Measurements from ENCODE around the gene FOXK2.

The FOXK2 gene

DNA sequence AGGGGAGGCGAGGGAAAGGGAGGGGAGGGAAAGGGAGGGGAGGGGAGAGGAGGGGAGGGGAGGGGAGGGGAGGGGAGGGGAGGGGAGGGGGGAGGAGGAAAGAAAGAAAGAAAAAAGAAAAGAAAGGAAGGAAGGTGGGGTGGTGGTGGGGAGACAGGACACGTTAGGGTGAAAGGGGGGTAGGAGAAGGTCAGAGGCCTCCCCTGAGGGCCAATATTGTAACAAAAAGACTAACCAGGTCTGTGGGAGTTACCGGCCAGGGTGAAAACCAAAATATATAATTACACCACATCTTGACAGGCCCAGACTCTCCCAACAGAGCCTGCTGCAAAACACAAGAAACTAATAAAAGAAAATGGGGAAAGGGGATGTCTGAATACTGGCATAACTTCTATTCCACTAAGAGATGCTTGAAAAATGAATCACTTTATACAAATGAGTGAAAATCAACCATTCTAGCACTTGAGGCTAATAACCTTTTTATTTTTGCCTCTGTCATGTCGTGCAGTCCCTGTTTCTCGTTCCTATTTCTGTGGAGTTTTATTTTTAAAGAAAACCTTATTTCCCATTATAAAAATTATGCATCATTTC lies 118.7 kb downstream of the FOXK2 start:
- no peak for DNase-seq (ENCODE audit: low read depth)
- H3K4me3 ChIP-seq (ENCODE audit: low read depth, low read length), result no peak overlapping the region
- TF ChIP-seq POLR2A (IDR thresholded peaks at IDR 0.05; ENCODE audit: extremely low read depth, insufficient read length) (no peak), MYC (IDR thresholded peaks at IDR 0.05; ENCODE audit: low read depth, low read length) (no peak)
- TF ChIP-seq, protein P1, sequence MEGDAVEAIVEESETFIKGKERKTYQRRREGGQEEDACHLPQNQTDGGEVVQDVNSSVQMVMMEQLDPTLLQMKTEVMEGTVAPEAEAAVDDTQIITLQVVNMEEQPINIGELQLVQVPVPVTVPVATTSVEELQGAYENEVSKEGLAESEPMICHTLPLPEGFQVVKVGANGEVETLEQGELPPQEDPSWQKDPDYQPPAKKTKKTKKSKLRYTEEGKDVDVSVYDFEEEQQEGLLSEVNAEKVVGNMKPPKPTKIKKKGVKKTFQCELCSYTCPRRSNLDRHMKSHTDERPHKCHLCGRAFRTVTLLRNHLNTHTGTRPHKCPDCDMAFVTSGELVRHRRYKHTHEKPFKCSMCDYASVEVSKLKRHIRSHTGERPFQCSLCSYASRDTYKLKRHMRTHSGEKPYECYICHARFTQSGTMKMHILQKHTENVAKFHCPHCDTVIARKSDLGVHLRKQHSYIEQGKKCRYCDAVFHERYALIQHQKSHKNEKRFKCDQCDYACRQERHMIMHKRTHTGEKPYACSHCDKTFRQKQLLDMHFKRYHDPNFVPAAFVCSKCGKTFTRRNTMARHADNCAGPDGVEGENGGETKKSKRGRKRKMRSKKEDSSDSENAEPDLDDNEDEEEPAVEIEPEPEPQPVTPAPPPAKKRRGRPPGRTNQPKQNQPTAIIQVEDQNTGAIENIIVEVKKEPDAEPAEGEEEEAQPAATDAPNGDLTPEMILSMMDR (IDR thresholded peaks at IDR 0.05; ENCODE audit: low read depth, low read length), result no peak
- TF ChIP-seq, protein P2, sequence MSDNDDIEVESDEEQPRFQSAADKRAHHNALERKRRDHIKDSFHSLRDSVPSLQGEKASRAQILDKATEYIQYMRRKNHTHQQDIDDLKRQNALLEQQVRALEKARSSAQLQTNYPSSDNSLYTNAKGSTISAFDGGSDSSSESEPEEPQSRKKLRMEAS (IDR thresholded peaks at IDR 0.05; ENCODE audit: low read depth, low read length), result no peak

DNA sequence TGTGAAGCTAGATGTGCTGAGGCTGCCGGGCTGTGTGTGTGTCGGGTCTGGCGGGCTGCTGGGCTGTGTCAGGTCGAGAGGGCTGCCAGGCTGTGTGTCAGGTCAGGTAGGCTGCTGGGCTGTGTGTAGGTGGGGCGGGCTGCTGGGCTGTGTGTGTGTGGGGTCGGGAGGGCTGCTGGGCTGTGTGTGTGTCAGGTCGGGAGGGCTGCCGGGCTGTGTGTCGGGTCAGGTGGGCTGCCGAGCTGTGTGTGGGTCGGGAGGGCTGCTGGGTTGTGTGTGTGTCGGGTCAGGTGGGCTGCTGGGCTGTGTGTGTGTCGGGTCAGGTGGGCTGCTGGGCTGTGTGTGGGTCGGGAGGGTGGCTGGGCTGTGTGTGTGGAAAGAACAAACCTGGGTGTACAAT lies 120.1 kb downstream of the FOXK2 start:
- no peak overlapping the region for H3K4me3 ChIP-seq (ENCODE audit: low read depth, low read length)
- no peak for DNase-seq (ENCODE audit: low read depth)
- no peak for TF ChIP-seq MYC (IDR thresholded peaks at IDR 0.05; ENCODE audit: low read depth, low read length)
- TF ChIP-seq, protein P1 (IDR thresholded peaks at IDR 0.05; ENCODE audit: low read depth, low read length), result no peak
- TF ChIP-seq, protein P2 (IDR thresholded peaks at IDR 0.05; ENCODE audit: low read depth, low read length), result no peak

DNA sequence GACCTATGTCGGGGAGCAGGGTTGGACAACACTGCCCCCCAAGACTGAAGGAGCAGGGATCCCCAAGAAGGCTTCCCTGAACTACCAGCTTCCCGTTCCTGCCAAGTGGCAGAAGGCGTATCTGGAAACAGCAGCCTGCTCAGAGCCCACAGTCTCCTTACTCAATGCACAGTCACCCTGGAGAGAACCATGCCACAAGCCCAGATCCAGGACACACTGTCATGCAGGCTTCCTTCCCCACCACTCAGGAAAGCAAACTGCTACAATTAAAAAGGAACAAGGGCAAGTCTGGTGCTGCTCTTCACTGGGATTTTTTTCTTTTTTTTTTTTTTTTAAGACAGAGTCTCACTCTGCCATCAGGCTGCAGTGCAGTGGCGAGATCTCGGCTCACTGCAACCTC lies 120.5 kb downstream of the FOXK2 start:
- no peak for DNase-seq (ENCODE audit: low read depth)
- TF ChIP-seq POLR2A (IDR thresholded peaks at IDR 0.05; ENCODE audit: extremely low read depth, insufficient read length) (no peak), MYC (IDR thresholded peaks at IDR 0.05; ENCODE audit: low read depth, low read length) (no peak)
- TF ChIP-seq, protein P1 (IDR thresholded peaks at IDR 0.05; ENCODE audit: low read depth, low read length), result no peak
- TF ChIP-seq, protein P2 (IDR thresholded peaks at IDR 0.05; ENCODE audit: low read depth, low read length), result no peak
- H3K4me3 ChIP-seq (ENCODE audit: low read depth, low read length), result no peak overlapping the region

DNA sequence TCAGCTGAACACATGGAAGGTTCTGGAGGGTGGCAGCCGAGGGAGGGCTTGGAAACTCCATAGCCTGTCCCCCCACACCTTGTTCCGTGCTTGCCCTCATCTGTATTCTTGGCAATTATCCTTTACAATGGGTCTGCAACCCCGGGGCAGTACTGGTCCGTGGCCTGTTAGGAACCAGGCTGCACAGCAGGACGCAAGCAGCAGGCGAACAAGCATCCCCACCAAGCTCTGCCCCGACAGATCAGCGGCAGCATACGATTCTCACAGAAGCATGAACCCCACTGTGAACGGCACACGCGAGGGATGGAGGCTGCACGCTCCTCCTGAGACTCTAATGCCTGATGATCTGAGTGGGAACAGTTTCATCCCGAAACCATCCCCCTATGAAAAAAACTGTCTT lies 122.5 kb downstream of the FOXK2 start:
- TF ChIP-seq MYC (IDR thresholded peaks at IDR 0.05; ENCODE audit: low read depth, low read length), result no peak
- TF ChIP-seq, protein P2 (IDR thresholded peaks at IDR 0.05; ENCODE audit: low read depth, low read length), result no peak
- no peak for TF ChIP-seq POLR2A (IDR thresholded peaks at IDR 0.05; ENCODE audit: extremely low read depth, insufficient read length)
- TF ChIP-seq, protein P1 (IDR thresholded peaks at IDR 0.05; ENCODE audit: low read depth, low read length), result no peak
- H3K4me3 ChIP-seq (ENCODE audit: low read depth, low read length), result no peak overlapping the region
- DNase-seq (ENCODE audit: low read depth), result no peak

DNA sequence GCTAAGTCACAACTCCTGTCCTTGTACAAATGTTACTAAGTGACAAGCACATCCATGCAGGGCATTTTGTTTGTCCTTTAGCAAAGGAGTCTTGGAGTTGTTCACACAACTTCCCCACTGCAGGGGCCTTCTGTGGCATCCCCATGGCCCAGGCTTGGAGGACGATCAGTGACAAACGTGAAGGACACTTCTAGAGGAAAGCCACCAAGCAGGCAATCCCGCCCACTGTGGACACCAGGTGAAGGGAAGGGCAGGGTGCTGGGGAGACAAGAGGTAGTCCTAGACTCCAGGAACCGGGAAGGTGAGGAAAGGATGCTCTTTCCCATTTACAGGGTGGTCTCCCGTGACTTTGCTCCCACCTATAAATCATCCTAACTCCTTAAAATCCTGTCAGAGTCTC lies 124.6 kb downstream of the FOXK2 start:
- TF ChIP-seq POLR2A (IDR thresholded peaks at IDR 0.05; ENCODE audit: extremely low read depth, insufficient read length) (no peak), MYC (IDR thresholded peaks at IDR 0.05; ENCODE audit: low read depth, low read length) (no peak)
- TF ChIP-seq, protein P2 (IDR thresholded peaks at IDR 0.05; ENCODE audit: low read depth, low read length), result no peak
- TF ChIP-seq, protein P1 (IDR thresholded peaks at IDR 0.05; ENCODE audit: low read depth, low read length), result no peak
- no peak for DNase-seq (ENCODE audit: low read depth)
- no peak overlapping the region for H3K4me3 ChIP-seq (ENCODE audit: low read depth, low read length)

All from NB4 (cell line).